Measurements from ENCODE around the gene PPM1H. TPM values are rescaled to one million over a fixed set of nuclear protein-coding genes. Genes with fewer than 3 reads are reported as not detected.
"Not testable (repeated sequence)": the region's sequence is repeated elsewhere in the genome, so short reads cannot be mapped to it uniquely, and the experiment has no call there.

Gene PPM1H
- total RNA-seq, 1 donor from 2014 or later: not detected

GRCh38 chr12:62965242-62965641 lies 30.3 kb upstream of the PPM1H start:
- H3K4me1 Mint-ChIP-seq (ENCODE audit: low read depth); H3K36me3 Mint-ChIP-seq (ENCODE audit: low read depth); H3K9me3 Mint-ChIP-seq; H3K27me3 Mint-ChIP-seq (ENCODE audit: low read depth); intact Hi-C loops (cut with micrococcal nuclease); H3K27ac Mint-ChIP-seq; DNase-seq (ENCODE audit: low spot score); H3K4me3 Mint-ChIP-seq (ENCODE audit: low read depth): not testable (repeated sequence)

GRCh38 chr12:62963486-62964041 lies 28.6 kb upstream of the PPM1H start:
- Mint-ChIP-seq H3K4me3 (ENCODE audit: low read depth) (no peak overlapping the region), H3K27me3 (ENCODE audit: low read depth) (no peaks in the 10 kb centered on the region), H3K27ac (no peak overlapping the region), H3K36me3 (ENCODE audit: low read depth) (no peaks in the 10 kb centered on the region), H3K9me3 (no peaks in the 10 kb centered on the region), H3K4me1 (ENCODE audit: low read depth) (peaks cover 2% of the 10 kb centered on the region)
- DNase-seq (ENCODE audit: low spot score): no peak
- intact Hi-C loops (cut with micrococcal nuclease): no loop called here

GRCh38 chr12:62960324-62960723 lies 25.4 kb upstream of the PPM1H start:
- no peak overlapping the region for H3K4me3 Mint-ChIP-seq (ENCODE audit: low read depth)
- H3K9me3 Mint-ChIP-seq: no peaks in the 10 kb centered on the region
- no peaks in the 10 kb centered on the region for H3K4me1 Mint-ChIP-seq (ENCODE audit: low read depth)
- no peak for DNase-seq (ENCODE audit: low spot score)
- H3K36me3 Mint-ChIP-seq (ENCODE audit: low read depth): no peaks in the 10 kb centered on the region
- intact Hi-C loops (cut with micrococcal nuclease): no loop called here
- peaks cover 2% of the 10 kb centered on the region for H3K27me3 Mint-ChIP-seq (ENCODE audit: low read depth)
- no peak overlapping the region for H3K27ac Mint-ChIP-seq

GRCh38 chr12:62959745-62960144 lies 24.8 kb upstream of the PPM1H start:
- Mint-ChIP-seq H3K36me3 (ENCODE audit: low read depth) (no peaks in the 10 kb centered on the region), H3K27ac (no peak overlapping the region), H3K9me3 (no peaks in the 10 kb centered on the region), H3K4me3 (ENCODE audit: low read depth) (no peak overlapping the region), H3K4me1 (ENCODE audit: low read depth) (no peaks in the 10 kb centered on the region), H3K27me3 (ENCODE audit: low read depth) (peaks cover 2% of the 10 kb centered on the region)
- DNase-seq (ENCODE audit: low spot score): no peak
- intact Hi-C loops (cut with micrococcal nuclease): no loop called here

- no peak for DNase-seq (ENCODE audit: low spot score)
- intact Hi-C loops (cut with micrococcal nuclease): no loop called here
- no peak overlapping the region for H3K27ac Mint-ChIP-seq
Measured at GRCh38 chr12:62957233-62957953, 22.4 kb upstream of the PPM1H start.

GRCh38 chr12:62955678-62956077 lies 20.7 kb upstream of the PPM1H start:
- no peak for DNase-seq (ENCODE audit: low spot score)
- H3K27ac Mint-ChIP-seq: no peak overlapping the region
- H3K4me3 Mint-ChIP-seq (ENCODE audit: low read depth): no peak overlapping the region
- H3K36me3 Mint-ChIP-seq (ENCODE audit: low read depth): no peaks in the 10 kb centered on the region
- intact Hi-C loops (cut with micrococcal nuclease): no loop called here
- H3K27me3 Mint-ChIP-seq (ENCODE audit: low read depth): peaks cover 2% of the 10 kb centered on the region
- no peaks in the 10 kb centered on the region for H3K9me3 Mint-ChIP-seq
- H3K4me1 Mint-ChIP-seq (ENCODE audit: low read depth): no peaks in the 10 kb centered on the region

More at GRCh38 chr12:62957233-62957953, 22.4 kb upstream of the PPM1H start:
- Mint-ChIP-seq H3K4me3 (ENCODE audit: low read depth) (no peak overlapping the region), H3K36me3 (ENCODE audit: low read depth) (no peaks in the 10 kb centered on the region), H3K9me3 (no peaks in the 10 kb centered on the region), H3K4me1 (ENCODE audit: low read depth) (no peaks in the 10 kb centered on the region), H3K27me3 (ENCODE audit: low read depth) (peaks cover 2% of the 10 kb centered on the region)

GRCh38 chr12:62950317-62950716 lies 15.4 kb upstream of the PPM1H start:
- Mint-ChIP-seq H3K36me3 (ENCODE audit: low read depth) (no peaks in the 10 kb centered on the region), H3K4me3 (ENCODE audit: low read depth) (no peak overlapping the region), H3K4me1 (ENCODE audit: low read depth) (no peaks in the 10 kb centered on the region), H3K27ac (no peak overlapping the region), H3K9me3 (no peaks in the 10 kb centered on the region), H3K27me3 (ENCODE audit: low read depth) (peaks cover 1% of the 10 kb centered on the region)
- no peak for DNase-seq (ENCODE audit: low spot score)
- intact Hi-C loops (cut with micrococcal nuclease): no loop called here

- no peak for DNase-seq (ENCODE audit: low spot score)
- H3K4me3 Mint-ChIP-seq (ENCODE audit: low read depth): no peak overlapping the region
- H3K36me3 Mint-ChIP-seq (ENCODE audit: low read depth): no peaks in the 10 kb centered on the region
- H3K27me3 Mint-ChIP-seq (ENCODE audit: low read depth): peaks cover 6% of the 10 kb centered on the region
- no peaks in the 10 kb centered on the region for H3K9me3 Mint-ChIP-seq
- H3K27ac Mint-ChIP-seq: no peak overlapping the region
- intact Hi-C loops (cut with micrococcal nuclease): no loop called here
- H3K4me1 Mint-ChIP-seq (ENCODE audit: low read depth): no peaks in the 10 kb centered on the region
Measured at GRCh38 chr12:62948123-62948522, 13.2 kb upstream of the PPM1H start.

GRCh38 chr12:62947364-62947763 lies 12.4 kb upstream of the PPM1H start:
- Mint-ChIP-seq H3K27me3 (ENCODE audit: low read depth) (peaks cover 6% of the 10 kb centered on the region), H3K27ac (no peak overlapping the region), H3K9me3 (no peaks in the 10 kb centered on the region), H3K36me3 (ENCODE audit: low read depth) (no peaks in the 10 kb centered on the region), H3K4me3 (ENCODE audit: low read depth) (no peak overlapping the region), H3K4me1 (ENCODE audit: low read depth) (no peaks in the 10 kb centered on the region)
- no peak for DNase-seq (ENCODE audit: low spot score)
- intact Hi-C loops (cut with micrococcal nuclease): no loop called here

- H3K27me3 Mint-ChIP-seq (ENCODE audit: low read depth): peaks cover 14% of the 10 kb centered on the region
- no peak for DNase-seq (ENCODE audit: low spot score)
- intact Hi-C loops (cut with micrococcal nuclease): no loop called here
- H3K27ac Mint-ChIP-seq: no peak overlapping the region
- no peak overlapping the region for H3K4me3 Mint-ChIP-seq (ENCODE audit: low read depth)
- no peaks in the 10 kb centered on the region for H3K9me3 Mint-ChIP-seq
- H3K36me3 Mint-ChIP-seq (ENCODE audit: low read depth): no peaks in the 10 kb centered on the region
- H3K4me1 Mint-ChIP-seq (ENCODE audit: low read depth): no peaks in the 10 kb centered on the region
Measured at GRCh38 chr12:62943779-62944395, 8.9 kb upstream of the PPM1H start.

GRCh38 chr12:62942316-62942715 lies 7.4 kb upstream of the PPM1H start:
- H3K4me1 Mint-ChIP-seq (ENCODE audit: low read depth); intact Hi-C loops (cut with micrococcal nuclease): not testable (repeated sequence)

GRCh38 chr12:62934239-62934798 lies 631 bp downstream of the PPM1H start:
- Mint-ChIP-seq H3K27me3 (ENCODE audit: low read depth) (peaks cover 37% of the 10 kb centered on the region), H3K36me3 (ENCODE audit: low read depth) (no peaks in the 10 kb centered on the region), H3K4me3 (ENCODE audit: low read depth) (peak overlapping the region; percentile 83), H3K4me1 (ENCODE audit: low read depth) (peaks cover 6% of the 10 kb centered on the region), H3K27ac (no peak overlapping the region), H3K9me3 (no peaks in the 10 kb centered on the region)
- peak; percentile 8 for DNase-seq (ENCODE audit: low spot score)
- intact Hi-C loops (cut with micrococcal nuclease): loop anchor here (10.0 kb wide), 1 partner anchor 120 kb away; no protein-coding TSS in a partner anchor

More at GRCh38 chr12:62942316-62942715, 7.4 kb upstream of the PPM1H start:
- not testable (repeated sequence) for H3K4me3 Mint-ChIP-seq (ENCODE audit: low read depth); H3K36me3 Mint-ChIP-seq (ENCODE audit: low read depth); H3K9me3 Mint-ChIP-seq; H3K27ac Mint-ChIP-seq; DNase-seq (ENCODE audit: low spot score)
- H3K27me3 Mint-ChIP-seq (ENCODE audit: low read depth): peaks cover 14% of the 10 kb centered on the region
